HUDEP-2 (cell line): Measurements from ENCODE around the gene MTMR3.

Experiments
- DNase-seq, 76 experiments: peaks; one replicate each; lab custom pipeline; 2025; ENCODE audit not compliant: unreplicated experiment in 76 of 76; lab: John Stamatoyannopoulos, UW

The MTMR3 gene

GRCh38 chr22:30078320-30079311 lies 195.6 kb downstream of the MTMR3 start:
- no peak for DNase-seq

- no peak for DNase-seq
These were observed 197.1 kb downstream of the MTMR3 start, which contains the start of gene HORMAD2 for GRCh38 chr22:30079952-30080533. TSS of gene HORMAD2 (plus strand) at chr22:30080464. CDS start at chr22:30093953, 13,489 bp downstream.
